Fibroblast of peridontal ligament (primary cell): ENCODE measurements around the gene WNT4.

ENCODE experiments used
- DNase-seq: peaks from one replicate; pipeline ENCODE4 v3.0.0-alpha.2; 2010; ENCODE audit errors: extremely low read depth

The WNT4 gene

DNA sequence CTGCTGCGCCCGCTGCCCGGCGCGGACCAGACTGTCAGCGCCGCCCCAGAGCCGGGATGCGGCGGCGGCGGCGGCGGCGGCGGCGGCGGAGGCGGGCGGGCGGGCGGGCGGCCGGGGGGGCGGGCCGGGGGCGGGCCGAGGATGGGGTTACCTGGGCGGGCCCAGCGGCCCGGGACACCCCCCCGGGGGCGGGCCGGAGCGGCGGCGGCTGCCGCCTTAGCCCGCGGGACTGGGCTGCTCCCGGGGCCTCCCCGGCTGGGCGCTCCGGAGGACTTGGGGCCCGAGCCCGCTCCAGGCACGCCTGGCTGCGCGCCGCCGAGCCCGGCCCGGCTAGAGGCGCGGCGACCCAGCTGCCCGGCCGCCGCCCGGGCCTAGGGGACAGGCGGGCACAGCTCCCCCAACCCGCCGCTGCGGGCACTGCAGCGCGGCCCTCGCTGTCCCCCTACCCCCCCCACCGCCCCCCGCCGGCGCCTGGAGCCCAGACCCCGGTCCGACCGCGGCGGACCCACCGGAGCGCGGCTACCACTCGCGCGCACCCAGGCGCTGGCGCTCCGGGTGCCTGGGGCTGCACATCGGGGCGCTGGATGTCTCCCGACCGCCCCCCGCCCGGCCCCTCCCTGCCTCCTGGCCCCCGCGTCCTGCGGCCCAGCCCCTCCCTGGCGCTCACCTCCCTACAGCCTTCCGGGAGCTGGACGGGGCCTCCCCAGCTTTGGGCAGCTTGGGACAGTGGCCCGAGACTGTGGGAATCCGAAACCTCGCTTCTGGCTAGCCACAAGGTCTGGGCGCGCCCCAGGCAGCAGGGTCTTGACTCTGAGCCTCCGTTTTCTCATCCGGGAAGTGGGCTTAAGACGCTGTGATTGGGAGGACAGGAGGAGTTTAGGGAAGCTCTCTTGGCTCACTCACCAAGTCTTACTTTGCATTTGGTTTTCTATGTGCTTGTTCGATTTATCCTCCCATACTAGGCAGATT lies at the start of gene WNT4:
WNT4 (minus strand) TSS at position 33 of the 969 bp plus-strand sequence. CDS start 175 bp downstream, outside the sequence.
- DNase-seq, result no peak

DNA sequence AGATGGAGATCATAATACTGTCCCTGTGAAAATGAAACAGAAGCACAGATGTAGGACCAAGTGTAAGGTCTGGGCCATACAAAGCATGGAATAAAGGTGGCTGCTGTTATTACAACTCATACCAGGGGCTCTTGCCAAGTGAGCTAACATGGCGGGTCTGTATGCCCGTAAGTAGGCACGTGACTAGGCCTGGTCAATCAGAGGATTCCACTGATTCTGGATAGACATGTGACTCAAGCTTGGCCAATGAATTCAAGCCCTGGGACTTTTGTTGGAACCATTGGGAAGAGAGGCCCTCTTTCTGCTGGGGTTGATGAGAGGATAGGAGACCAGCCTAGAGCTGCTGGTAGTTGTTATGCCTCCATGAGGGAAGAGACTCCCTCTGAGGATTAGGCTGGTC lies 47.8 kb upstream of the WNT4 start:
- no peak for DNase-seq

DNA sequence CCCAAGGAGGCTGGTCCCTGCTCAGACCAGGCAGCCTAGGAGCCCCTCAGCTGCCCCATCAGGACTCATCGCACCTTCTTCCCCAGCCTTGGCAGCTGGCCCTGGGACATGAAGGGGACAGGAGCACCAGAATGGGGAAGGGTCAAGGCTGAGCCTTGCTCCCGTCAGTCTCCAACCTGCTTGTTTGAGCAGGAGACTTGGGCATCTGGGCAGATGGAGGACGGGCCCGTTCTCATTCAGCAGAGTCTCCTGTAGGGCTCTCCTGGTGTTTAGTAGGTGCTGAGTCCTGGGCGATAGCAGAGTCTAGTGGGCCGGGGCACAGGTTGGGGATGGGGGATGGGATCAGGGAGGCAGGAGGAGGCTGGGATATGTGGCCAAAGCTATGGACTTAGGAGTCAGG lies 47.4 kb upstream of the WNT4 start:
- no peak for DNase-seq

DNA sequence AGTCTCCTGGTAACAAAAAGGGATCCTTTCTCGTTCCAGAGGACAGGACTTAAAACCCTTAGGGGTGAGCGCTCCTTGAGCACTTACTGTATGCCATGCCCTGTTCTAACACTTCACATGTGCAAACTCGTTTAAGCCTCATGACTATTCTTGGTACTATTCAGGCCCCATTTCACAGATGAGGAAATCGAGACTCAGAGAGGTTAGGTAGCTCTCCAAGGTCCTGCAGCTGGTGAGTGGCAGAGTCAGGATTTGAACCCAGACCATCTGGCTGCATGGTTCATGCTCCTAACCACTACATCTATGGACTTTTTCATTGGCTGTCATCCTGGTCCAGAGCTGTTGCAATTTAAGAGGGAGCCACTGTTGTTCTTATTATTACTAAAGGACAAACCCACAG lies 46.7 kb upstream of the WNT4 start:
- no peak for DNase-seq

DNA sequence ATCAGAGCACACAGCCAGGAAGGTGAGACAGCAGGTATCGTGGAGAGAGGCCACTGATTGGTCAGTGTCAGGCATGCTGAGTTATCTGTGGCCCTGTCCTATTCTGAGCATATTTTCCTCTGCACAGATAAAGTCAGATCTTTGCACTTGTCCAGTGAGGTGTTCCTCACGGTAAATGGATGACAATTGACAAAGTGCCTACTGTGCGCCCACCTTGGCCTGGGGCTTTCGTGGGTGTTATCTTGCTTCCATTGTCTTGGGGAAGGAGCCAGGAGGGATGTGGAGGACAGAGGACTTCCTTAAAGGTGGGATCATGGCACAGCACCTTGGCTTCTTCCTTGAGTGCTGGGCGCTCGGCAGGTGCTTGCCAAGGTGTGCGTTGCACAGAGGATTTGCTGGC lies 46.0 kb upstream of the WNT4 start:
- no peak for DNase-seq

DNA sequence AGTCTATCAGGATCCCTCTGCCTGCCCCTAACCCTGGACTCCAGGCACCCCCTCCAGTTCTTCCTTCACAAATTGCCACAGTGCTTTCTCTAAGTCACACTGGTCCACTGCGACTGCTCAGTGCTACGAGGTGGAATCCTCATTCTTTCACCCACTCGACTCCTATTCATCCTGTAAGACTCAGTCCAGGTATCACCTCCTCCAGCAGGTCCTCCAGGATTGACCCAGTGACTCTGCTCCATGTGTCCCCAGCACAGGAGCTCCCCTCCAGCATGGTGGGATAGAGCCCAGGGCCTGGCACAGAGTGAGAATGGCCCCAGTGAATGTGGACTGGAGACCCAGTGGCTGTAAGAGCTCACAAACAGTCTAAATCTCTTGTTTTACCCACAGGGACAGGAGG lies 45.5 kb upstream of the WNT4 start:
- no peak for DNase-seq

DNA sequence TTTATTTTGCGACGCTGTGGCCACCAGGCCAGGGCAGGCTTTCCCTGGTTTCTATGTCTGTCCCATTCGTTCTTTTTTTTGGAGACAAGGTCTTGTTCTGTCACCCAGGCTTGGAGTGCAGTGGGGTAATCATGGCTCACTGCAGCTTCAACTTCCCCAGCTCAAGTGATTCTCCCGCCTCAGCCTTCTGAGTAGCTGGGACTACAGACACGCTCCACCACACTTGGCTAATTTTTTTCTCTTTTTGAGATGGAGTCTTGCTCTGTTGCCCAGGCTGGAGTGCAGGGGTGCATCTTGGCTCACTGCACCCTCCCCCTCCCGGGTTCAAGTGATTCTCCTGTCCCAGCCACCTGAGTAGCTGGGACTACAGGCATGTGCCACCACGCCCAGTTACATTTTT lies 43.4 kb upstream of the WNT4 start:
- DNase-seq, result no peak

DNA sequence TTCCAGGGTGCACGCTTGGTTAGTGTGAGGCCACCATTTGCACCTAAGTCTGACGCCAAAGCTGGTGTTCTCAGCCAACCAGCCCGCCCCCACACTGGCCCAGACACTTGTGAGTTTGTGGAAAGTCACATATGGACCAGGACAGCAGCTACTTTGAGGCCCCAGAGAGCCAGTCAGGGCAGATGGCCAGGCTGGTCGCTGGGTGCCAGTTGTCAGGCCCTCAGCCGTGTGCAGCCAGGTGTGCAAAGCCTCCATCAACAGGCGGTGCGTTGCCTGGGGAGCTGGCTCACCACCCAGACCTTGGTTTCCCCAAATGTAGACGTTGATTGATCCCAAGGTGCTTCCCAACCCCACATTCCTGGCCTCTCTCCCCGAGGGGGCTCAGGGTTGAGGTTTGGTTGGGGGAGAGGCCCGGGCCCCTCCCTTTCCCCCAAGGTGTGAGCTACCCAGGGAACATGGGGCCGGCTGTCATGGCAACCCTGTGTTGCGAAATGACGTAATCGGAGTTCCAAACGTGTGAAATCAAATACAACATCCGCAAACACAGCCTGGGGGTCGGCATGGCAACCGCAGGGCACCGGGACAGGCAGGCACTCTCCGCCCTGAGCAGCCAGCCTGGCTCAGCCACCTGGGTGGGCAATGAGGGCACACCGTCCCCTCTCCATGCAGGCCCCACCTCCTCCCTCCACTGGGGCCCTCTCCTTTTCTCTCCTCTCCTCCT lies 42.2 kb upstream of the WNT4 start:
- no peak for DNase-seq

DNA sequence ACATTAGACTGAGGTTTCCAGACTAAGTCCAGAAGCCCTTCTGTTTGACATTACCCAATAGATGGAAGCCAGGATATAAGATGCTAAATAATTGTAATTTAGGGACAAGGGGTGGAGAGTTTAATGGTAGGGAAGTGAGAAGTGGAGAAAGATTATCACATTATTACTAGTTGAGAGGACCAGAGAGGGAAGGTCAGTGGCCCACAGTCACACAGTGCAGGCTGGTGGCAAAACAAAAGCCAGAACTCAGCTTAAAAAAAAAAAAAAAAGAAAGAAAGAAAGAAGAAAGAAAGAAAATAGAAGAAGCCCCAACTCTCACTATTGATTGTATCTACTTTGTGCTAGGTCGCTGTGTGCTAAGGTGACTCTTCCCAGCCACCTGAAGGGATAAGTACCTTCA lies 41.6 kb upstream of the WNT4 start:
- no peak for DNase-seq

DNA sequence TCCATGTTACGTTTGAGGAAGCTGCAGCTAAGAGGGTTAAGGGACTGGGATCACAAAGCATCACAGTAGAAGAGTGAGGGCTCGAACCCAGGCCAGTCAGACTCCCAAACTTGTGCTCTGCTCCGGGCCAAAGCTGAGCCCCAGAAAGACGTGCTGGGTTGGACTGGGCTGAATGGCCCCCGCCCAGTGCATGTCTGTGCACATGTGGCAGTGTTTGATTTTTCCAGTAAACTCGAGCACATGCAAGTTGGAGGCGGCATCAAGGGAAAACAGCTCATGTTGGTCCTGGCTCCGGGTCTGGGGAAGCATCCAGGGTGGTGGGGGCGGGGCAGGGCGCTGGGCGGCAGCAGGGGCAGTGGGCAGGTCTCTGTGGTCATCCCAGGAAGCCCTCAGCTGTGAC lies 39.8 kb upstream of the WNT4 start:
- no peak for DNase-seq

DNA sequence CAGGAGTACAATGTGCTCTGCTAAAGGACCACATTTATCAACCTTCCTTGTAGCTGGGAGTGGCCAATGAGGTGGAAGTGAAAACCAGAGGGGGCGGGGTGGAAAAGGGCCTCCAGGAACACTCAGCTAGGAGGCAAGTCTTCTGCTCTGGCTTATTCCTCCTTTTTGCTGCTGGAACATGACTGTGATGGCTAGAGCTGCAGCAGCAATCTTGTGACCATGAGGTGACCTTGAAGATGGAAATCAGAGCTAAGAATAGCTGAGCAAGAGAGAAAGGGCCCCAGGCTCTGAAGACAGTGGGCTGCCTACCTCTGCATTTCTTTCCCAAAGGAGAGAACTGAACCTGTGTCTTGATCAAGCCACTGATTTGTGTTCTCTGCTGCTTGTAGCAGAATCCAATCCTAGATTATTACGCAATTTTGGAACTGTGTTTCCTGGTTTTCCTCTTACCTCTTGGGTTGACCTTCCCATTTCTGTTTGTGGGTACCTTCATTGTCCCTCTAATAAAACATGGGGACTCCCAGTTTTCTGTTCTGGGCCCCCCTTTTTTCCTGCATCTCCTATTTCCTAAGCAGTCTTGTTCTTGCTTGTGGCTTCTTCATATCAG lies 36.4 kb upstream of the WNT4 start:
- DNase-seq, result no peak

DNA sequence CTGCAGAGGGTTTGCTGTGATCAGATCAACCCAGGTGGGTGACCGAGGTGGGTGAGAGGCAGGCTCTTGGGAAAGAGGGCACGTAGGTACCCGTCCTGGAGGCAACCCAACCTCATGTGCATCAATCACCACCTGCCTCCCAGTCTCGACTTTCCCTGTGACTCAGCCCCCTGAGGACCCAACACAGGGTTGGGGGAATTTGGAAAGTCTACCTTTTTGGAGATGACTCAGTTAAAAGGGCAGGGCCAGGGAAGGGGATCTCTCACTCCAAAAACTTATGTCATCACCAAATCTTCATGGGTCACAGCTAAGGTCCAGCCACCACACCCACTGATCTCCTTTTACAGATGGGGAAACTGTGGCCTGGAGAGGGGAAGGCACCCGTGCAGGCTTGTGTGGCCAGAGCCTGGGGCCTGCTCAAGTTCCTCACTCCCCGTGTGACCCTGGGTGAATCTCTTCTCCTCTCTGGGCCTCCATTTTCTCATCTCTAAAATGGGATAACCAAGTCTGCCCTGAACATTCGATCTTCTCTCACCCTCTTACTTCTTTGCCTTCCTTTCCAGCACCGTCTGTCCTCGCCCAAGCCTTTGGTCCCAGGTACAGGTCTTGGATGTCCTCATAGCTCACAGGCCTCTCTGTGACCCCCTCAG lies 34.6 kb upstream of the WNT4 start:
- no peak for DNase-seq

DNA sequence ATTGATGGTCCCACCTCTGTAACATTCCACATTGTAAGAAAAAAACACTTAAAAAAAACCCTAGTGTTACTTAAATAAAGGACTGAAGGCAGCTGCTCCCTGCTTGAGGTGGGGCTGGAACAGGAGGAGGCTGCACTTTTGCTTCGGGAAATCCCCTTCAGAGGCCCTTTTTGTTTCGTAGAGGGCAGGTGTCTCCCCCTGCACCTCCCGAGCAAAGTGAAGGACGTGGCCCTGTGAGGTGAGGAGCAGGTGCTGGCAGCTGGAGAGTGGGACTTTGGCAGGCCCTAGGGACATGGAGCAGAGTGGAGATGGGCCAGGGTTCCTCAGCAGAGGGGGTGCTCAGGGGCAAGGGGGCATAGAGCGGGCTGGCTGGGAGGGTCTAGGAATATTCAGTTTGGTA lies 33.4 kb upstream of the WNT4 start:
- no peak for DNase-seq

DNA sequence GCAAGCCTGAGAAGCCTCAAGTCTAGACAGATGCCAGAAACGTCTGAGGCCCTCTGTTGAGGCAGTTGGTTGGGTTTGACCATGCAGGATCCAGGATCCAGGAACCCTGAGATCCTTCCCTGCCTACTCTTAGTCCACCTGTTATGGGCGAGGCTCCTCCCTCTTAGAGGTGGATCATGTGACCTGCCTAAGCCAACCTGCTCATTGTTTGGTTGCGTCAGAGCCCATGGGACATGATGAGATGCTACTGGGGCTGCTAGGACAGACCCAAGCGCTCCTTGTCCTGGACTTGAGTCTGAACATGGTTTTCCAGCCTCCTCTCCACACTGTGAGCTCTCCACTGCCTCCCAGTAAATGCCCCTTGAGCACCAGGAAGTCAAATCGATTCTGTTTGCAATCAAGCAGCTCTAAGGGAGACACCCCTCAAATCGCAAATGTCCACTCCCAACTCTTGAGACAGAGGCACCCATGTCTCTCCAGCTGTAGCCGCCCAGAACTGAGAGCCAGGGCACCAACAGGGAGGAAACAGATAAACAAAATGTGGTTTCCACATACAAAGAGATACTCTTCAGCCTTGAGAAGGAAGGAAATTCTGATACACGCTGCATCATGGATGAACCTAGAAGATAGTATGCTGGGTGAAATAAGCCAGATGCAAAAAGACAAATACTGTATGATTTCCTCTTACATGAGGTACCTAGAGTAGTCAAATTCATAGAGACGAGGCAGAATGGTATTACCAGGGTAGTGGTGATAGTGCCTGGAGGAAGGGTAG lies 31.7 kb upstream of the WNT4 start:
- no peak for DNase-seq

DNA sequence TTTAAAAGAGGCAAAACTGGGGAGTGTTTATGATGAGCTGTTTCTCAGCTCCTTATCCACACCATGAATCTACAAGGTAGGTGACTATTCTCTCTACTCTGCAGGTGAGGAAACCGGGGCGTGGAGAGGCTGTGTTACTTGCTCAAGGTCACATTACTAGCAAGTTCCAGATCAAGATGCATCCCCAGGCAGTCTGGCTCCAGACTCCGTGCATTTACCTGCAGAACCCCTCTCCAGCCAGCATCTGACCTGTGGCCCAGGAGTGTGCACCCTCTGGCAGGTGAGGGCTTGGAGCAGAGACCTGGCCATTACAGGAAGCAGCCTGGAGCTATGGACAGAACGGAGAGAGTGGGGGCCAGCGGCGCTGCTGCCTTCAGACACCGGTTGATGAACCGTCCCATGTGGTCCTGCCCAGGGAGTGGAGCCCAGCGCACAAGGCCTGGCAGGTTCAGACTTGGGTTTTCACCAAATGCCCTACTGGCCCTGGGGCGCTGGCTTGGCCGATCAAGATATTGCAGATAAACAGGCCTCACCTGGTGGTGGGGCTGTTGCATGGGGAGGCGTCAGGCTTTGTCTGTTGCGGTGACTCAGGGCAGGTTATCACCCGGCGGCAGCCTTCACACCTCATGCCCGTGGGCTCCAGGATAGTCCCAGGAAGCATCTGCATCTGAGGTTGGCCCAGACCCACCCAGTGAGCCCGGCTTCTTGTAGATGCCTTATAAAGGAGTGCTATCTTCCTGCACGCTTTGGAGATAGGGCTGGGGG lies 29.2 kb upstream of the WNT4 start:
- DNase-seq, result no peak

DNA sequence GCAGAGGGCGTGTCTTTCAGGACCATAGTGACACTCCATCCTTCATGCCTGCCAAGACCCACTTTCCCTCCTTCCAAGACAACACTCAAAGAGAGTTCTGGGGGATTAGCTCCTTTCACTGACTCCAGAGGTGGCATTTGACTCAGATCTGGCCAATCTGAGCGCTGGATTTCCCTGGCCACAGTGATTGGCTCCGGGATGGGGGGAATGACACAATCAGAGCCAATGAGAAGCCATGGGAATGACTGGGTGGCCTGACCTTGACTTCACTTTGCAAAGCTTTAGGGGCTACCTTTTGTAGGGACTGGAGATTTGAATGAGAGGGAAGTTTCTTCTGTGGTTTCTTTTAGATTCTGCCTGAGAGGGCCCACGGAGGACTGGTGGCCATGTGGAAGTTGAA lies 26.9 kb upstream of the WNT4 start:
- DNase-seq, result no peak

DNA sequence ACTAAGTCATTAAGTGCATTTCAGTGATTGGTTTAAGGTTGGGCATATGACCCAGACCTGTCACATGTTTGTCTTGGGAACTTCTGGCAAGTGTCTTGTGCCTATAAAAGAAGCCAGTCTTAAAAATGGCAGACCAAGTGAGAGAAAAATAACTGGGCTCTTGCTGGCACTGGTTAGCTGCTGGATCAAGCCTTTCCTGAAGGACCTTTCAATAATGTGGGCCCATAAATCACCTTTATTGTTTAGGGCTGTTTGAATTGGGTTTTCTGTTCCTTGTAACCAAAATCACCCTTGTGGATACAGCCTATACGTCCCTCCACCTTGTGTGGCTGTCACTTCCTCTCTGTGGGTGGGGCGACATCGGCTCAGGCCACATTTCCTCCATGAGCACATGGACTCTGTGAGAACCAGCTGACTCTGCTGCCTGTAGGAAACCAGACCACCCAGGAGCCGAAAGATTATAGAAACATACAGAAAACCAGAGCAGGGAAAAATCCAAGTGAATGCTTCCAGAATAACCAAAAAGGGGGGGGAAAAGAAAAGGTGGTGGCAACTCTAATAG lies 25.6 kb upstream of the WNT4 start:
- no peak for DNase-seq

DNA sequence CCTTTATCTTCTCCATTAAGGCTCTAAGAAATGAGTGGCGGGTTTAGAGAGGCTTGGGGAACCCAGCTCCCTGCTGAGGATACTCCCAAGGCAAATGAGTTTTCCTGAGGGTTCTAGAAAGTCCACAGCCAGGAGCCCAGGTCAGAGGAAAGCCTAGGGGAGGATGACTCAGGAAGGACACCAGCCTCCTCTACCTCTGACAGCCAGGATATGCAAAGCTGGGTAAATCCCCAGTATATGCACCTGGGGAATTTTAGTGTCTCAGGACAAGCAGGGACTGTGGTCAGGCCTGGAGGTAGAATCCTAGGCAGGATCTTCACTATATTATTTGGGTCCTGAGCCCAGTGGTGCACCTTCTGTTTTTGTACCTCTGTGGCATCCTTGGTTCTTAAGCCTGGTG lies 23.5 kb upstream of the WNT4 start:
- no peak for DNase-seq

DNA sequence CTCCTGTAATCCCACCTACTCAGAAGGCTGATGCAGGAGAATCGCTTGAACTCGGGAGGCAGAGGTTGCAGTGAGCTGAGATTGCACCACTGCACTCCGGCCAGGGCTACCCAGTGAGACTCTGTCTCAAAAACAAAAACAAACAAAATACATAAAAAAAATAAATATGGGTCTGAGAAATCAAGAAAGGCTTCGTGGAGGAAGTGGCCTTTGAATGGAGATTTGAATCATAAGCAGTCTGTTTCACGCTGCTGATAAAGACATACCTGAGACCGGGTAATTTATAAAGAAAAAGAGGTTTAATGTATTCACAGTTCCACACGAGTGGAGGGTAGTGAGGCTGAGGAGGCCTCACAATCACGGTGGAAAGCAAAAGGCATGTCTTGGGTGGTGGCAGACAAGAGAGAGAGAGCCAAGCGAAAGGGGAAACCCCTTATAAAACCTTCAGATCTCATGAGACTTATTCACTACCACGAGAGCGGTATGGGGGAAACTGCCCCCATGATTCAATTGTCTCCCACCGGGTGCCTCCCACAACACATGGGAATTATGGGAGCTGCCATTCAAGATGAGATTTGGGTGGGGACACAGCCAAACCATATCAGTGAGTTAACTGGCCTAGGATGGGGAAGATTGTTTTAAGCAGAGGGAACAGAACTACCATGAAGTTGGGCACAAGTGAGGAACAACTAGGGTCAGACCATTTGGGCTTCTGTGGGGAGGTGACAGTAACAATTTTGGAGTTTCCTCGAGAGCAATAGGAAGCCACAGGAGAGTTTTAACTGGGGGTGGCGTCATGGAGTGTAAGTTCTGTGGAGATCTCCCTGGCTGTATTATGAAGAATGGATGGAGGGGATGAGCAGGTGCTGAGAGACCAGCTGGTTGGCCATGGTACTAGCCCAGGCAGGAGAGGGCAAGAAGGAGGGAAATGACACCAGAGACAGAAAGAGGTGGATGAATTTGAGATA lies 22.2 kb upstream of the WNT4 start:
- no peak for DNase-seq
